Measurements from ENCODE around the gene SLC35F3. TPM values are rescaled to one million over a fixed set of nuclear protein-coding genes. Genes with fewer than 3 reads are reported as not detected.

Gene SLC35F3
- polyA plus RNA-seq, 1 of the 3 experiments (the other 2 are of a cell fraction): 0.87 TPM

- TF ChIP-seq RCOR1 (IDR thresholded peaks at IDR 0.05; ENCODE audit: low read length) (no peak), MEF2A (IDR thresholded peaks at IDR 0.05; ENCODE audit: borderline replicate concordance, low read depth) (no peak), ZBTB33 (IDR thresholded peaks at IDR 0.05; ENCODE audit: borderline replicate concordance, low read depth) (no peak)
Observed at GRCh38 chr1:234253732-234254131, 349.3 kb downstream of the SLC35F3 start (continued).

- CTCF ChIA-PET: no interaction called here
- POLR2A ChIA-PET: no interaction called here
- DNase-seq: no peak
Observed at GRCh38 chr1:234256359-234256758, 351.9 kb downstream of the SLC35F3 start.

More at GRCh38 chr1:234256359-234256758, 351.9 kb downstream of the SLC35F3 start:
- TF ChIP-seq SMC3 (IDR thresholded peaks at IDR 0.05; ENCODE audit: low read depth, low read length) (no peak), USF2 (IDR thresholded peaks at IDR 0.05; ENCODE audit: borderline replicate concordance, low read depth, low read length) (no peak), MAX (IDR thresholded peaks at IDR 0.05; ENCODE audit: low read depth) (no peak), RFX5 (IDR thresholded peaks at IDR 0.05; ENCODE audit: low read length) (no peak), SIN3A (IDR thresholded peaks at IDR 0.05; ENCODE audit: borderline replicate concordance, low read depth, low read length) (no peak), CTCF (IDR thresholded peaks at IDR 0.05) (no peak), ZBTB33 (IDR thresholded peaks at IDR 0.05; ENCODE audit: borderline replicate concordance, low read depth) (no peak), USF1 (IDR thresholded peaks at IDR 0.05; ENCODE audit: borderline replicate concordance, low read depth) (no peak), ELF1 (IDR thresholded peaks at IDR 0.05) (no peak), RAD21 (IDR thresholded peaks at IDR 0.05; ENCODE audit: low read length) (no peak), YY1 (IDR thresholded peaks at IDR 0.05; ENCODE audit: low read depth) (no peak), FOSL2 (IDR thresholded peaks at IDR 0.05; ENCODE audit: borderline replicate concordance, low read depth) (no peak)
- Histone ChIP-seq H3K4me1 (ENCODE audit: control insufficient read depth in 1 of 2, insufficient read depth in 2 of 2, low read depth in 1 of 2, low read length in 1 of 2) (no peaks in the 10 kb centered on the region; a peak in 1 of 4 replicates), H3K27me3 (ENCODE audit: insufficient read depth) (no peaks in the 10 kb centered on the region), H3K9ac (no peak overlapping the region), H3F3A (replicated peaks; ENCODE audit: insufficient read depth) (no peaks in the 10 kb centered on the region), H3K79me2 (ENCODE audit: insufficient read depth) (no peaks in the 10 kb centered on the region), H3K27ac (ENCODE audit: low read depth in 2 of 2, low read length in 1 of 2) (no peak overlapping the region), H4K20me1 (ENCODE audit: insufficient read depth) (no peaks in the 10 kb centered on the region), H3K9me3 (no peaks in the 10 kb centered on the region), H3K36me3 (replicated peaks in 1 of 2; ENCODE audit: control insufficient read depth in 1 of 2, insufficient read depth in 2 of 2, low read length in 1 of 2) (no peaks in the 10 kb centered on the region), H2AFZ (ENCODE audit: low read depth) (no peak overlapping the region), H3K4me3 (ENCODE audit: low read depth in 2 of 2, low read length in 1 of 2) (no peak overlapping the region), H3K4me2 (no peak overlapping the region), H3K9me2 (no peaks in the 10 kb centered on the region)
- WGBS (ENCODE audit: low lambda C conversion rate): 37% methylated on average over 2 of the region's 2 CpGs

Data from SK-N-SH (cell line).